NCI-H2029 treated with DMSO at 0.1 percent for 48 hours (cell line): ENCODE results near the gene RAB24.
A peak's percentile ranks its signal among the peaks of the same experiment; 100 is the strongest.
"Not testable (repeated sequence)": the region's sequence is repeated elsewhere in the genome, so short reads cannot be mapped to it uniquely, and the experiment has no call there.

Experiments
- DNase-seq: peaks from one replicate; lab custom pipeline; 2025; lab: John Stamatoyannopoulos, UW

The RAB24 gene

DNA sequence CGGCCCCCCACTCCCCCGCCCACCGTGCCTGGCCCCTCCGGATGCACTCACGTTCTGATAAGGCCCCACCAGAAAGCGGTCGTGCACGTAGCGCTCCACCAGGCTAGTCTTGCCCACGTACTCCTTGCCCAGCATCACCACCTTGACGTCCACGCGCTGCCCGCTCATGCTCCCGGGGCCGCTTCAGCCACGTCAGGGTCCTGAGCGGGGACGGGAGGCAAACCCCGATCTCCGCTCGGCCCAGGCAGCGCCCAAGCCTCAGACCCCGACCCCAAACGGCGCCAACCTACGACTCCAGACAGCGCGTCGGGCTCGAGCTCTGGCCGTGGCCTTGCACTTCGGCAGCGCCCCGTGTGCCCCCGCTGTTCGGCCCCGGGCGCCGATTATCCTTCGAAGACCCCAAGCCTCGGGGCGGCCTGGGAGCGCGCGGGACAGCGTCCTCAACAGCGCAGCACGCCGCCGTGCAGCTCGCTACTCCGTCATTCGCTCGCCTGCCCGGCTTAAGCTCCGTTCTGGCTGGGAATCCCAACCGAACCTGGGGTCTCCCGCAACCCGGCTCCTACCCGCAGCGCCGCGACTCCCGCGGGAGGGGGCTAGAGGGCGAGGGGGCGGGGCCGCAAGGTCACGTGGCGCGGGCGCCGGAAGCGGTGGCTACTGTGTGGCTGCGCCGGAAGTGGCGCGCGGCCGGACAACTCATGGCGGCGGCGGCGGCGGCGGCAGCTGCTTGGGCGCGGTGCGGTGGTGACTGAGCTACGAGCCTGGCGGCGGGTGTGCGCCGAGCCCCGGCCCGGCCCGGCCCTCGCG lies at the start of gene RAB24, which contains the start of gene PRELID1:
TSS of gene RAB24 (minus strand) at position 599 of the 804 bp plus-strand sequence. CDS start at position 168, 431 bp downstream.
TSS of gene PRELID1 (plus strand) at position 679 of the 804 bp plus-strand sequence. CDS start 187 bp downstream, outside the sequence.
- DNase-seq: peak; percentile 28

- DNase-seq: no peak
Measured at GRCh38 chr5:177353093-177353492, 49.6 kb upstream of the RAB24 start.

DNA sequence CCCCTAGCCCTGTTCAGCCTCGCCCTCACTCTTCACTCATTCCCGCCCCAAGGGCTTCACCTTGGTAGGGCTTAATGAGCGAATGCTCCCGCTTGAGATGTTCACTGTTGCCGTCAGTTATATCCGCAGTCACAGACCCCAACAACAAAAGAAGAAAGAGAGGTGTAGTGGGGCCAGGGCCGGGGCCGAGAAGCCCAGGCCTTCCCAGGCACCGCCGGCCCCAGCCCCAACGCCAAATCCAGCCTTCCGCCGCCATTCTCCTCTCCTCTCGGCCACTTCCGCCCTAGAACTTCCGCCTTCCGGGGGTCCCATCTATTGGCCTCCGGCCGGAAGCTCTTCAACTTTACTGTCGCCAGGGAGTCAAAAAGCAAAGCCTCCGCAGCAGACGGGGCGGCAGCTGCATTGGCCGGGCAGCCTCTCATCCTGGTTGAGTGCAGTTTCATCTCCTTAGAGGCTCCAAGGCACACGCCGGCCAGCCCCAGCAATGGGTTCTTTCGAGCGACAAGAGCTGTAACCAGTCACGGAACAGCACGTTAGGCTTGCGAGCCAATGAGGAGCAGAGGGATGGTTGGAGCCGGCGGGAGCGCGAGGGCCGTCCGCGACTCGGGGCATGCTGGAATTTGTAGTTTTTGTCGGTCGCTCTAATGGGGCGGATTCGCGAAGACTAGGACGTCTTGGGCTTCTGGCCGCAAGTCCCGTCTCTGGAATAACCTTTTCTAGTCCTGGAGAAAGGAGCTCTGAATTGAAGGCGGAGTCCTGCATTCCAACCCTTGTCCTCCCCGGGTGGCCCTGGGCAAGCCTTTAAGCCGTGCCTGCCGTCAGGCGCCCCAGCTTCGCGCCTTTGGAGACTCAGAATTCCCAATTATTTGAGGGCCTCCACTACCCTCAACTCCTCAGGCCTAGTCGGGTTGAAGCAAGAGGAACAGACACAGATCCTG lies 48.1 kb upstream of the RAB24 start, which contains the start of gene LMAN2:
TSS of gene LMAN2 (minus strand) at position 277 of the 938 bp plus-strand sequence. CDS start at position 256, 21 bp downstream.
- DNase-seq: peak; percentile 95

DNA sequence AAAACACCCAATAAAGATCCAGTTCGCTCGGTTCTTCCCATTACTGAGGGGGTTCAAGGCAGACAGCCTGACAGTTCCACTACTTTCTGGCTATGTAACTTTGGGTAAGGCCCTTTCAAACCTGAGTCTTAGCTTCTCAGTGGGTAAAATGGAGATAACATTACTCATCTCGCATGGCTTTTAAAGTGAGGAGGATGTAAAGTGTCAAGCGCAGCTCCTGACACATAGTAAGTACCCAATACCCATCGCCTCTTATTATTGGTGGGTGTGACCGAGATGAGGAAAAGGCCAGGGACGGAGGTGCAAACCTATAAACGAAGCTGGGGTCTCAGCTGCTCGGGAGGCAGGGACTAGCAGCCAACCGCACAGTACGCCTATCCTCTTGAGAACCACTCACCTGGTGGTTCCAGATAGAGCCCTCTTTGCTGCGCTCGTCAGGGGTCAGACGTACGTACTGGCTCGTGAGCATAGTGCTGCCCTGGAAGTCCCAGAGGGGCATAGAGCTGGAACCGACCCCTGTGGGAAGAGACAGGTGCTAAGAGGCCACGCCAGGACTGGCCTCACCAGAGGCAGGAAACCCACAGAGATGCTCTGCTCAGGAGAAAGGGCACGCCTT lies 47.4 kb upstream of the RAB24 start:
- no peak for DNase-seq

DNA sequence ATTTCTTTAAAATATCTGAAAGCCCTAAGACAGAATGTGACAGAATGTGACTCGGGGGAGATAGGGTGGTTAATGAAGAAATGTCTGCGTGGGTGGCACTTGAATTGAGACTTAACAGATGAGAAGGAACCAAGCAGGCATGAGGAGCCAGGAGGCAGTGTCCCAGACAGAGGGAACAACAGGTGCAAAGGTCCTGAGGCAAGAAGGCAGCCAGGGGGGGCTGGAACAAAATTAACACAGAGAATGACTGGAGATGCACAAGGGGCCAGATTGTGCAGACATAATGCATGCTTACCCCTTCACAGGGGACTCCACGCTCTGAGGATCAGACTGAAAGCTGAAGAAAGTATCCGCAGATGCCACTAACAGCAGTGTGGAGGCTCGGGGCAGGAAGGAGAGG lies 46.2 kb upstream of the RAB24 start:
- no peak for DNase-seq

DNA sequence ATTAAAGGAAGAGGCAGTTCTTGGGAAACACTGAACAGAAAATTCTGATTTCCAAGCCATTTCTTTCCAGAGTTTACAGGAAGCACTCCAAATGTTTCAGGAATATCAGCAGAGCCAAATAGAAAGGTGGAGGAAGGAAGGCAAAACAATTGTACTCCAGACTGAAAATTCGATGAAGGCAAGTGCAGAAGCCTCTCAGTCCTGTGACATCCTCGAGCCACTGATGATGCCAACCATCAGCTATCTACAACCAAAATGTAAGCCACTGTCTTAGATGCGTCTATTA lies 45.8 kb upstream of the RAB24 start:
- no peak for DNase-seq

DNA sequence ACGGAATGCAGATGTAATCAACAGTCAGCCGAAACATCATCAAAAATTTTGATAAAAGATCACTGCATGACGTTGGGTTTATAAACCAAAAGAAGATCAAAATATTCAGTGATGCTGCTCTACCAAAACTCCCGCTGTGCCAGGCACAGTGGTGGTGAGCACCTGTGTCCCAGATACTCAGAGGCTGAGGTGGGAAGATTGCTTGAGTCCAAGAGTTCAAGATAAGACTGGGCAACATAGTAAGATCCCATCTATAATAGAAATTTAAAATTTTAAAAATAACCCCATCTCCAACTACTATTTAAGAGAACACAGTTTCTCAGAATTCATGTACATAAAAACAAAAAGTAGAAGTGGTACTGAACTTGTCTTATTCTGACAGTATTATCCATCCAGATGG lies 44.2 kb upstream of the RAB24 start:
- DNase-seq: no peak

DNA sequence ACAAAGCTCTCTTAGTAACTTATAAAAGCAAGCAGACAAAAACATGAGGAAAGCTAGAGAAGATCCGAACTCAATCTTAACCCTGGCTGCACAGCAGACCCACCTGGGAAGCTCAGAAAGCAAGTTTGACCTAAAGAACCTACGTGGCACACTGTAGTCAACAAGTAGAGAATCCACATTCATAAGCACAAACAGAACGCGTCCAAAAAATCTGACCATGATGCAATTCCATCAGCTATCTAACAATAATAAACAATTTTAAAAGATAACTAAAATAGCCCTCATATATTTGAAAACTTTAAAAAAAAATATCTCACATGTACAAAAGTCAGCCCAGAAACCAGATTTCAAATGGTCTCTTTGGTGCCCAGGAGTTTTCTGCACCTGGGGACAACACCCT lies 43.3 kb upstream of the RAB24 start:
- no peak for DNase-seq

- no peak for DNase-seq
Measured at GRCh38 chr5:177344891-177345290, 41.4 kb upstream of the RAB24 start.

- no peak for DNase-seq
Measured at GRCh38 chr5:177343777-177344176, 40.3 kb upstream of the RAB24 start.

GRCh38 chr5:177343000-177343399 lies 39.5 kb upstream of the RAB24 start:
- not testable (repeated sequence) for DNase-seq

DNA sequence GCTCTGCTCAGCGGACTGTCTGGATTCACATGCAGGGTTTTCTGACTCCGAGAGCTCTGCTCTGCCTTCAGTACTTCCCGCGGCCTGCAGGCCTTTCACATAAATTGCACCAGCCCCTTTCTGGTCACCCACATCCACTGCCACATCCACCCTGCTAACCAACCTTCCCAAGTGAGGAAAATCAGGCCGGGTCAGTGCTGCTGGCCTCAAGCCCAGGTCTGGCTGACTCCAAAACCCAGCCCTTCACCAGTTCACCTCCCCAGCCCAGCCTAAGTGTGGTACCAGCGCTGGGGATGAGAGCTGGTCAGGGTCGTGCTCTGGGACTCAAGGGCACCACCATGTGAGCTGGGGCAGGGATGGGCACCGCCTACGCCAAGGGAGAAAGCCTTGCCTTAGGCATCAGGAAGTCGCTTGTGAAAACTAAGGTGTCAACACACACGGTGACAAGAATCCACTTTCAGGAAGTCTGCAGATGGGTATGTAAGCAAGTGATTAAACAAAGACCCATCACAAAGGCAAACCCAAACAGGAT lies 35.7 kb upstream of the RAB24 start:
- DNase-seq: no peak

DNA sequence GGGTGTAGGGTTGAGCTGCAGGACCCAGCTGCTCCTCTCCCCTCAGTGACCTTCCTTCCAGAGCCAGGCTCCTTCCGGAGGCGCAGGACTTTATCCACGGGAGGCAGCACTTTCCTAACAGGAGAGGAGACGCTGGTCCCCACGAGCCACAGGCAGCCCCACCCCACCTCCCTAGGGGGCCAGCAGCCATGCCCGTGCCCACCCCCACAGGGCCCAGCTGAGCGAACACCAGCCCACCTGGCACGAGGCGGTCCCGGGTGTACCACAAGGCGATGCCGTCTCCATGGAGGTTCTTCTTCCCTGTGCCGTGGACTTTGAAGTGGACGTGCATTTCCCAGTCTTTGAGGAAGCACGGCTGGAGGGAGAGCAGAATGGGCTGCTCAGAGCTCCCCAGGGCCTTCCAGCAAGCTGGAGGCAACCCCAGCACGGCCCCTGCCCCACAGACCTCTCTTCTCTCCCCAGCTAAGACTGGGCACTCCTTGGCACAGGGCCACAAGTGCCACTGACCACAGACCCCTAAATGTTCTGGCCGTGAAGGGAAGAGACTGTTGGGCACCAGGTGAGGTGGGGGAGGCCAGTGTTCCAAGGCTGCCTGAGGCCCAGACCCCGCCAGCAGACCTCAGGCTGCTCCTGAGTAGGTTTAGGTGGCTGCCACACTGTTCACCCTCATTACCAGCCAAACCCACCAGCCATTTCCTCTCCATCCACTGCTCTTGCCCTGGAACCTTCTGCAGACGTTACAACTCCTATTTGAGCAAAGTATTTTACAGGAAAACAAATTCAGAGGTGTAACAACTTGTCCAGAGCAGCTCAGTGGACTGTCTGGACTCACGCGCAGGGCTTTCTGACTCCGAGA lies 35.0 kb upstream of the RAB24 start:
- no peak for DNase-seq

DNA sequence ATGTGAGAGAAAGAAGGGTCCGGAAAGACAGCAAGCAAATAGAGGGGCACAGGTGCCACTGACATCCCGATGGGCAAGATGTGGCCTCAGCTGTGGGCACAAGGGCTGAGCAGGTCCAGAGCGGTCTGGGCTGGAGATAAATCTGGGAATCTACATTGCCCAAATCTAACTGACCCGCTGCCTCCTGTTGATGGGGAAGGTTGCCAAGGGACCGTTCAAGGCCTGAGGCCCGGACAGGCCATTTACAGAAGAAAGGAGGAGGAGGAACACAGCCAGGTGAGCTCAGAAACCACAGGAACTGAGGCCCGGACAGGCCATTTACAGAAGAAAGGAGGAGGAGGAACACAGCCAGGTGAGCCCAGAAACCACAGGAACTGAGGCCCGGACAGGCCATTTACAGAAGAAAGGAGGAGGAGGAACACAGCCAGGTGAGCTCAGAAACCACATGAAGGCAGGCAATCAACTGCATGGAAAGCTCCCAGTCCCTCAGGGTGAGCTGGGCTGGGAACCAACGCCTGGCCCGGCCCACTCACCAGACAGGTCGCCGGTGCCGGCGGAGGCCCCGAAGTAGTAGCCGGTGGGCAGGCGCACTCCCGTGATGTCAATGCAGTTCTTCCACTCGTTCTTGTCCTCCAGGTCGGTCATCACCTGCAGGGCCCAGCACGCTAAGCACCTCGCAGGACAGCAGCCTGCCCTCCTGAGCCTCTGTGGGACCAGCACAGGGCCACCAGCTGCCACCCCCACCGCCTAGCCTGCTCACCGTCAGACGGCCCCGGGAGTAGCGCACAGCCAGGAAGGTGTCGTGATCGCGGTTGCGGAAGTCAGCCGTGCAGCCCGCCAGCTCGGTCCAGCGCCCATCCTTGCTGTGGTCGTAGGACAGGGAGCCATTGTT lies 33.3 kb upstream of the RAB24 start:
- DNase-seq: no peak

GRCh38 chr5:177336112-177336511 lies 32.6 kb upstream of the RAB24 start:
- DNase-seq: no peak

DNA sequence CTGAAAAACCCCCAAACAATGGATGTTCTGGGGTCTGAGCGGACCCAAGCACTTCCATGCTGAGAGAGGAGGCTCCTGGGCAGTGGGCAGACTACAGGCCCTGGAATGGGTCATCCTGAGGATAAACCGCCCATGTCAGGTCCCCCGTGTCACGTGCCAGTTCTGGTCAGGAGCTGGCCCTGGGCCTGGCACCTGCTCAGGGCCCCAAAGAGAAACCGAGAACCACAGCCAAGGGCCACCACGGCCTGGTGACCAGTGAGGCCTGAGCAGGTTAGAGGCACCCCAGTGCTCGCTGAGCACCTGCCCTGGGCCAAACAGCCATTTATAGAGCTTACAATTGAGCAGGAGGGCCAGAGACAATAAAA lies 32.2 kb upstream of the RAB24 start:
- DNase-seq: no peak

GRCh38 chr5:177334781-177335700 lies 31.5 kb upstream of the RAB24 start:
- DNase-seq: no peak

- no peak for DNase-seq
Measured at GRCh38 chr5:177334155-177334551, 30.6 kb upstream of the RAB24 start.
